ENCODE data around the gene TTC17.

DNA sequence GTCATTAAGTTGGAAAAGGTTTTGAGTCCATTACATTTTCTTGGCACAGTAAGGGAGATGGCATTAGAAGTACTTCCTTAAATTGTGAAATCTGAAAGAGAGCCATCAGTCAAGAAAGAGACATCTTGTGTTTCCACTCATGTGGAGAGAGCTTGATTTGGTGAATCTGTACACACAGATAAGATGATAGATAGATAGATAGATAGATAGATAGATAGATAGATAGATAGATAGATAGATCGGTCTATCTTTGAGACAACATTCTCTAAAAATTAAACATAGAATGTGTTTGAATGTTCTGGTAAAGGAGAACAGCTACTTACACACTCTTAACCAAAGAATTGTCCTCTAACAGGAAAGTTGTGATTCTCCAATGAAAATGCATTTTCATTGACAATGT lies 76.2 kb downstream of the TTC17 start:
- TF ChIP-seq POLR2A (IDR thresholded peaks at IDR 0.05; ENCODE audit: low read length), result no peak
- TF ChIP-seq GATA1 (IDR thresholded peaks at IDR 0.05; ENCODE audit: low read depth, low read length), result no peak

Data from erythroblast (primary cell).